Caco-2 (cell line): ENCODE data around the gene TBC1D17. TPM values are rescaled to one million over a fixed set of nuclear protein-coding genes. Genes with fewer than 3 reads are reported as not detected.

Experiments
- BruUV-seq: library from RNA; stranded (reverse); fragments of 400-500 nt; replicated peaks from 2 replicates; lab custom pipeline; 2021; lab: Mats Ljungman, UMichigan
- CTCF ChIA-PET: fragments of 300-600 bp; sonication (Branson Sonifier 250); formaldehyde crosslinking; loops from one replicate; lab custom pipeline; 2022; ENCODE audit warnings: antibody characterized with exemption; lab: Charles Lee
- POLR2A ChIA-PET: fragments of 300-600 bp; sonication (Branson Sonifier 250); formaldehyde crosslinking; loops from one replicate; lab custom pipeline; 2022; ENCODE audit warnings: antibody characterized with exemption; lab: Charles Lee
- DNase-seq, 2 experiments: peaks; one replicate each; pipeline versions ENCODE4 v3.0.0 to v3.0.0-alpha.2; 2020 to 2022
- H3K27me3 ChIP-seq: replicated peaks from 2 replicates; pipeline ENCODE4 v1.6.0; 2011; ENCODE audit warnings: low read length; ENCODE audit not compliant: control insufficient read depth, insufficient read depth
- H3K36me3 ChIP-seq: 2 replicates; pipeline ENCODE4 v1.5.1; 2011; ENCODE audit warnings: low read length; ENCODE audit not compliant: control insufficient read depth, insufficient read depth
- H3K4me1 ChIP-seq: fragments of 250-450 bp; sonication (Bioruptor Pico); 2 replicates; pipeline ENCODE4 v1.5.1; 2020; ENCODE audit warnings: mild to moderate bottlenecking
- H3K4me3 ChIP-seq: 2 replicates; pipeline ENCODE4 v1.5.1; 2011; ENCODE audit warnings: low read depth, mild to moderate bottlenecking, control low read depth, low read length
- H3K9me3 ChIP-seq: fragments of 250-450 bp; sonication (Bioruptor Pico); 2 replicates; pipeline ENCODE4 v1.5.1; 2020; ENCODE audit warnings: mild to moderate bottlenecking, moderate library complexity
- H3K27ac Mint-ChIP-seq: one replicate; pipeline ENCODE4 v1.8.0; 2022; ENCODE audit warnings: mixed read lengths; ENCODE audit not compliant: unreplicated experiment
- H3K27me3 Mint-ChIP-seq: one replicate; pipeline ENCODE4 v1.8.0; 2022; ENCODE audit warnings: mixed read lengths; ENCODE audit not compliant: insufficient read depth, unreplicated experiment
- H3K36me3 Mint-ChIP-seq: one replicate; pipeline ENCODE4 v1.8.0; 2022; ENCODE audit warnings: mild to moderate bottlenecking, mixed read lengths; ENCODE audit not compliant: insufficient read depth, unreplicated experiment
- H3K4me1 Mint-ChIP-seq: one replicate; pipeline ENCODE4 v1.8.0; 2022; ENCODE audit warnings: low read depth, mixed read lengths; ENCODE audit not compliant: unreplicated experiment
- H3K4me3 Mint-ChIP-seq: one replicate; pipeline ENCODE4 v1.8.0; 2022; ENCODE audit warnings: mild to moderate bottlenecking, moderate library complexity, mixed read lengths; ENCODE audit not compliant: unreplicated experiment
- H3K9me3 Mint-ChIP-seq: one replicate; pipeline ENCODE4 v1.8.0; 2022; ENCODE audit warnings: mixed read lengths; ENCODE audit not compliant: unreplicated experiment
- intact Hi-C: fragments of 100-400 bp; cut with micrococcal nuclease; formaldehyde crosslinking; loops from one replicate; pipeline ENCODE4 v1.10.0; 2022; ENCODE audit not compliant: unreplicated experiment
- total RNA-seq: library from RNA; stranded (reverse); gene quantifications from 2 replicates; pipeline ENCODE4 v1.2.3, GENCODE V29; 2022
- TF ChIP-seq, protein P1 (sequence below), 2 experiments: fragments of 200-600 bp in 1 of 2; IDR thresholded peaks; 1 replicate in 1 of 2; 2 replicates in 1 of 2; pipeline versions ENCODE4 v1.5.1 to v1.8.0; 2011 to 2022; ENCODE audit warnings: antibody characterized with exemption in 1 of 2, control low read depth in 1 of 2, inconsistent platforms in 1 of 2, low read depth in 1 of 2, low read length in 1 of 2, mild to moderate bottlenecking in 1 of 2, moderate library complexity in 1 of 2; ENCODE audit not compliant: insufficient read depth in 1 of 2, severe bottlenecking in 1 of 2, unreplicated experiment in 1 of 2

TBC1D17 gene
- total RNA-seq, 1 experiment from 2014 or later: 55.3 TPM

DNA sequence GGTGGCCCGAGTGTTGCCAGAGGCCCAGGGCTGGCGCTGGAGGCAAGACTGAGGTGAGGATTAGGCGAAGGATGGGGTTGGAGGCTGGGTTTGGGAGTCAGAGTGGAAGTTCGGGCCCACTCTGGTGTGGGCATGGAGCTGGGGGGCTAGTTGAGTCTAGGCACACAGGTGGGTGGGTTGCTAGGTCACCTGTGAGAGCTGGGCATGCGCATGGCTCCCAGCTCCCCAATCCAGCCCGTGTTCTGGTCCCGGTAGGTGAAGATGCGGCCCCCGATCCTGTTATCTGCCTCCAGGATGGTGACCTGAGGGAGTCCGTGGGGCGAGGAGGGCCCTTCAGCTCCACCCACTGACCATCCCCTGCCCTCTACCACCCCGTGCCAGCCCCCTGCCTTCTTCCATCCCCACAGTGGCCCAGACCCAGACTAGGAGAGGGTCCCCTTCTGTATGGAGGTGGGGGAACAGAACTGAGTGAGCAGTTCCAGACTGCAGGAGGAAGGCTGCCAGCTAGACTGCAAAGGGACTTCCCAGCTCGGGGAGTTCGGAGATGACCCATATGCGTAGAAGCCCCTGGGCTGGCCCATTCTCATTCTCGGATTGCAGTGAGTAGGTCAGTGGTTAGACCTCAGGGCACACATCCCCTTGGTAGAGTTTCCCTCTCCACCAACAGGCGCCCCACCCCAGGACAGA, 17.5 kb downstream of the TBC1D17 start:
- CTCF ChIA-PET: no interaction called here
- peaks cover 18% of the 10 kb centered on the region for H3K36me3 Mint-ChIP-seq
- DNase-seq: no peak
- no peaks in the 10 kb centered on the region for H3K4me1 Mint-ChIP-seq
- TF ChIP-seq, protein P1, sequence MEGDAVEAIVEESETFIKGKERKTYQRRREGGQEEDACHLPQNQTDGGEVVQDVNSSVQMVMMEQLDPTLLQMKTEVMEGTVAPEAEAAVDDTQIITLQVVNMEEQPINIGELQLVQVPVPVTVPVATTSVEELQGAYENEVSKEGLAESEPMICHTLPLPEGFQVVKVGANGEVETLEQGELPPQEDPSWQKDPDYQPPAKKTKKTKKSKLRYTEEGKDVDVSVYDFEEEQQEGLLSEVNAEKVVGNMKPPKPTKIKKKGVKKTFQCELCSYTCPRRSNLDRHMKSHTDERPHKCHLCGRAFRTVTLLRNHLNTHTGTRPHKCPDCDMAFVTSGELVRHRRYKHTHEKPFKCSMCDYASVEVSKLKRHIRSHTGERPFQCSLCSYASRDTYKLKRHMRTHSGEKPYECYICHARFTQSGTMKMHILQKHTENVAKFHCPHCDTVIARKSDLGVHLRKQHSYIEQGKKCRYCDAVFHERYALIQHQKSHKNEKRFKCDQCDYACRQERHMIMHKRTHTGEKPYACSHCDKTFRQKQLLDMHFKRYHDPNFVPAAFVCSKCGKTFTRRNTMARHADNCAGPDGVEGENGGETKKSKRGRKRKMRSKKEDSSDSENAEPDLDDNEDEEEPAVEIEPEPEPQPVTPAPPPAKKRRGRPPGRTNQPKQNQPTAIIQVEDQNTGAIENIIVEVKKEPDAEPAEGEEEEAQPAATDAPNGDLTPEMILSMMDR (IDR thresholded peaks at IDR 0.05; ENCODE audit: insufficient read depth in 1 of 2, low read depth in 1 of 2, low read length in 1 of 2, severe bottlenecking in 1 of 2, unreplicated experiment in 1 of 2): no peak
- intact Hi-C loops: no loop called here
- no peaks in the 10 kb centered on the region for H3K36me3 ChIP-seq
- H3K4me3 Mint-ChIP-seq: no peak overlapping the region
- H3K27ac Mint-ChIP-seq: no peak overlapping the region
- no peaks in the 10 kb centered on the region for H3K9me3 ChIP-seq
- H3K4me1 ChIP-seq: no peaks in the 10 kb centered on the region; the same call in 1 of the 2 replicates
- no peaks in the 10 kb centered on the region for H3K9me3 Mint-ChIP-seq
- H3K27me3 ChIP-seq: no peaks in the 10 kb centered on the region
- POLR2A ChIA-PET: no interaction called here
- peaks cover 3% of the 10 kb centered on the region for H3K27me3 Mint-ChIP-seq
- BruUV-seq: no TSS peak
- no peak overlapping the region for H3K4me3 ChIP-seq

DNA sequence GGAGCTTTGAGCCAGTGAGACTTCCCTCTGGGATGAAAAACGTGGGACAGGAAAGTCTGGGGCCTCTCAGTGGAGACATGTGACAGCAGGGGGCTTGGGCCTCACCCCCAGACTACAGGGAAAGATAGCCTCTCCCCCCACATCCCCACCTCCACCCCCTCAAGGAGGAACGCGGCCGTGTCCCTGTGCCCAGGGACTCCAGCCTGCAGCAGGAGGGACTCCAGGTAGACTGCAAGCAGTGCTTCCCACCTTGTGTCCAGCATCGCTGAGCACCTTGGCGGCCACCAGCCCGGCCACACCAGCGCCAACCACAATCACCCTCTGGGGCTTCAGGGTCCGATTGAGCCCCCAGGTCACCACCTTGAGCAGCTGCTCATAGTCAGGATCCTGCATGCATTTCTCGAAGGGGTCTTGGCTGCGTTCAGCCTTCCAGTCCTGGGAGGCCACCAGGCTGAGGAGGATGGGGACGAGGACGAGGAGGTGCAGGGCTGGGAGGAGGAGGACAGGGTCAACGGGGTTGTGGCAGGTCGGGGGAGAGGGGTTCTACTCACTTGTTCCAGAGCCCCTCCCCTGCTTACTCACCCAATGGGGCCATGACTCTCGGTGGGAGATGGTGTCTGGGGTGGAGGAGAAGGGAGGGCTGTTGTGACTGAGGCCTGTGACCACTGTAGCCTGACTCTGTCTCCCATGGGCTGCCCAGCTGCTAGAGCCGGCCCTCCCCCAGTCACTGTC, 18.2 kb downstream of the TBC1D17 start:
- H3K27me3 ChIP-seq: no peaks in the 10 kb centered on the region
- no peaks in the 10 kb centered on the region for H3K36me3 ChIP-seq
- no peak overlapping the region for H3K4me3 ChIP-seq
- CTCF ChIA-PET: no interaction called here
- H3K9me3 ChIP-seq: no peaks in the 10 kb centered on the region
- POLR2A ChIA-PET: no interaction called here
- intact Hi-C loops: no loop called here
- Mint-ChIP-seq H3K4me3 (no peak overlapping the region), H3K27ac (no peak overlapping the region), H3K36me3 (peaks cover 11% of the 10 kb centered on the region), H3K27me3 (peaks cover 3% of the 10 kb centered on the region), H3K4me1 (no peaks in the 10 kb centered on the region), H3K9me3 (no peaks in the 10 kb centered on the region)
- no peaks in the 10 kb centered on the region for H3K4me1 ChIP-seq
- no TSS peak for BruUV-seq
- TF ChIP-seq, protein P1 (IDR thresholded peaks at IDR 0.05; ENCODE audit: insufficient read depth in 1 of 2, low read depth in 1 of 2, low read length in 1 of 2, severe bottlenecking in 1 of 2, unreplicated experiment in 1 of 2): no peak
- DNase-seq: no peak

DNA sequence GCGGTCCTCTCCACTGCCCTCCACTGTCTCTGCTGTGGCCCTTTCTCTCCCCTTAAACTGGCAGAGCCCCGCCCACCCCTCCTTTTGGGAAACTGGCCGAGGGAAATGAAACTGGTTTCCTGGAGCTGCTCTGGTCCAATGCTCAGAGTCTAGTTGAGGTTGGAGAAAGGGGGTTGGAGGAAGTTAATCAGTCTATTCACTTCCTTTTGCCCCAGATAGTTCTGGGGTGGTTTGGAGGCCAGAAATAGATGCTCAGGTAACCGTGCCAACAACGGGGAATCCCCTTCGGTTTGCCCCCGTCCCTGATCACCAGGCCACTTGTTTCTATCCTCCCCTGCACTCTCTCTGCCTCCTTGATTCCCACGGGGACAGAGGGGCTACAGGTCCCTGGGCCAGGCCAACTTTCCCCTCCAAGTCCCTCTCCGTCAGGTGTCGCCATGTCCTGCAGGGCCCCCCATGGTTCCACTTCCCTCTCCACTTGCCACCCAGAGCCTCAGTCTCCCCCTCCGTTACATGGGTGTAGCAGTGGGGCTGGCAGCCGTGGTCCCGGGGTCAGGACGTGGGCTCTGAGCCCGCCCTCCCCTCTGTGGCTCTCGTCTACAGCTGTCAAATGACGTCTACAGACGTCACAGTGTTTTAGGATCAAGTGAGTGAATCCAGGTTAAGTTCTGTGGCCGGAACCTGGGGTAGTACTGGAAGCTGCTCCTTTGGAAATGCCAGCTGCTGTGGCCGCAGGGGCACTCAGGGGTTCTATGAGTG, 19.5 kb downstream of the TBC1D17 start, which contains the start of gene IL4I1:
TSS of gene IL4I1 (minus strand) at position 25 of the 759 bp plus-strand sequence. CDS start 727 bp downstream, outside the sequence.
- Mint-ChIP-seq H3K9me3 (no peaks in the 10 kb centered on the region), H3K27me3 (peaks cover 3% of the 10 kb centered on the region), H3K4me3 (no peak within 1 kb of the TSS), H3K36me3 (peaks cover 6% of the 10 kb centered on the region), H3K27ac (no peak within 1 kb of the TSS), H3K4me1 (no peaks in the 10 kb centered on the region)
- no TSS peak for BruUV-seq
- POLR2A ChIA-PET: no interaction called here
- no peaks in the 10 kb centered on the region for H3K4me1 ChIP-seq
- CTCF ChIA-PET: no interaction called here
- H3K36me3 ChIP-seq: no peaks in the 10 kb centered on the region
- H3K4me3 ChIP-seq: no peak within 1 kb of the TSS
- no peaks in the 10 kb centered on the region for H3K27me3 ChIP-seq
- no peaks in the 10 kb centered on the region for H3K9me3 ChIP-seq
- TF ChIP-seq, protein P1 (IDR thresholded peaks at IDR 0.05; ENCODE audit: insufficient read depth in 1 of 2, low read depth in 1 of 2, low read length in 1 of 2, severe bottlenecking in 1 of 2, unreplicated experiment in 1 of 2): no peak
- intact Hi-C loops: no loop called here
- no peak for DNase-seq
